Aorta (tissue), 5 donors: ENCODE results near the gene HAPLN3. TPM values are rescaled to one million over a fixed set of nuclear protein-coding genes. Genes with fewer than 3 reads are reported as not detected.

Source experiments
- ATAC-seq: fragments of 200-7000 bp; cut with Tn5 transposase; one replicate; pipeline ENCODE4 v1.9.1; 2022; ENCODE audit warnings: moderate library complexity; ENCODE audit not compliant: low FRiP score
- DNase-seq, 2 donors: peaks; one replicate each; pipeline ENCODE4 v3.0.0-alpha.2; 2020
- H3K27ac ChIP-seq, 2 donors: one replicate each; pipeline ENCODE4 v1.5.1; 2013; ENCODE audit warnings: low read length in 2 of 2, mild to moderate bottlenecking in 2 of 2, moderate library complexity in 2 of 2, control low read depth in 1 of 2, inconsistent platforms in 1 of 2, low read depth in 1 of 2
- H3K27me3 ChIP-seq, 2 donors: one replicate each; pipeline ENCODE4 v1.6.1; 2013; ENCODE audit warnings: control low read depth in 1 of 2, low read length in 1 of 2, mild to moderate bottlenecking in 1 of 2, moderate library complexity in 1 of 2; ENCODE audit not compliant: insufficient read depth in 2 of 2, control insufficient read depth in 1 of 2
- H3K36me3 ChIP-seq, 2 donors: one replicate each; pipeline ENCODE4 v1.6.1; 2013; ENCODE audit warnings: control low read depth in 1 of 2, low read length in 1 of 2, mild to moderate bottlenecking in 1 of 2; ENCODE audit not compliant: insufficient read depth in 2 of 2, control insufficient read depth in 1 of 2
- H3K4me1 ChIP-seq, 2 donors: one replicate each; pipeline ENCODE4 v1.6.1; 2013; ENCODE audit warnings: low read length in 2 of 2, control low read depth in 1 of 2, mild to moderate bottlenecking in 1 of 2, moderate library complexity in 1 of 2; ENCODE audit not compliant: insufficient read depth in 2 of 2, control insufficient read depth in 1 of 2
- H3K4me3 ChIP-seq, 2 donors: one replicate each; pipeline ENCODE4 v1.5.1; 2013; ENCODE audit warnings: low read length in 2 of 2, control low read depth in 1 of 2, mild to moderate bottlenecking in 1 of 2
- H3K9me3 ChIP-seq: one replicate; pipeline ENCODE4 v1.6.1; 2013; ENCODE audit warnings: mild to moderate bottlenecking, low read length; ENCODE audit not compliant: control insufficient read depth
- WGBS, 2 donors: extraction: QIAGEN DNeasy Blood & Tissue Kit; methylation state at CpG; one replicate each; pipeline ENCODE4 v1.1.7; 2013; 5-methylcytosine and 5-hydroxymethylcytosine counted together
- intact Hi-C, 2 donors: fragments of 100-400 bp; cut with DNase I; formaldehyde crosslinking; loops; one replicate each; pipeline versions ENCODE4 v1.14.2 to v1.15.0; 2022
- polyA plus RNA-seq, 2 donors: library from polyadenylated mRNA; stranded (reverse); fragments of 200-250 nt; gene quantifications; one replicate each; pipeline ENCODE4 v1.2.3, GENCODE V29; 2013
- total RNA-seq, 2 donors: library from RNA; stranded (reverse); fragmentation: NEBNext Ultra II Directional; extraction: Animal tissue kit (Norgen Biotek cat#: 25700); gene quantifications; one replicate each; pipeline ENCODE4 v1.2.1, GENCODE V29; 2021
- donor health status: healthy with polysubstance abuse.
- donor health status: Bipolar disorder and iron deficiency.
- donor health status: DM: no; HTN: no; CAD: no.
- donor health status: DM: no; HTN: no; CAD: no.
- donor health status: DM: yes; HTN: yes; CAD: no.

The HAPLN3 gene
- total and polyA plus RNA-seq, 4 donors: 14.4 to 99.4 (median 81.1) TPM

DNA sequence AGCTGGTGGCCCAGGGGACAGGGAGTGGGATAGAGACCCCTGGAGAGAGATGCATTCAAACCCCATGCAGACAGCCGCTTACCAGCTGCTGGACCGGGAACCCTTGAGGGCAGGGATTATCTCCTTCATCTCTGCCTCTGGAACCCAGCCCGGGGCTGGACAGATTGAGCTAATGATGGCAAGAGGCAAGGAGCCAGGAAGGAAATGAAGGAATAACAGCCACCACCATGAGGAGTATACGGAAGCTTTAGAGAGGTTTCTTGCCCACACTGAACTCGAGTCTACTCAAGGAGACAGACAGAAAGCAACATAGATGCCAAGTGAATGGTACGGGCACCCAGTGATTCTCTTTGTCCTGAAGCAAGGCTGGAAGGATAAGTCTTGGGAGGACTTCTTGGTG is 23.2 kb downstream of the HAPLN3 start:
- Histone ChIP-seq H3K27ac (no peak overlapping the region), H3K36me3 (no peaks in the 10 kb centered on the region), H3K4me1 (peaks cover 0 to 3% of the 10 kb centered on the region in 2 donors), H3K9me3 (no peaks in the 10 kb centered on the region), H3K27me3 (no peaks in the 10 kb centered on the region), H3K4me3 (no peak overlapping the region)
- ATAC-seq: no peak
- intact Hi-C loops: no loop called here
- 35 to 36% methylated on average over 6 of the region's 6 CpGs for WGBS, 2 donors
- no peak for DNase-seq

DNA sequence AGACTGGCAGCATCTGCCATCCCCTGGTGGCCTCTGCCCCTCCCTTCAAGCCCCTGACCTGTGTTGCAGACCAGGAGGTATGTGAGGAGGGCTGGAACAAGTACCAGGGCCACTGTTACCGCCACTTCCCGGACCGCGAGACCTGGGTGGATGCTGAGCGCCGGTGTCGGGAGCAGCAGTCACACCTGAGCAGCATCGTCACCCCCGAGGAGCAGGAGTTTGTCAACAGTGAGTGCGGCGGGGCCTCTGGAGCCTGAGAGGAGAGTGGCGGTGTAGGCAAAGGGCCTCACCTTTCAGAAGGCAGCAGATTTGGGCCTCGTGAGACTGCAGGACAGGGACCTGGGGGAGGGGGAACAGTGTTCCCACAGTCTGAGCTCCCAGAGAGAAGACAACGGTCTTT is 24.0 kb downstream of the HAPLN3 start:
- Histone ChIP-seq H3K4me3 (no peak overlapping the region), H3K4me1 (peaks cover 0 to 3% of the 10 kb centered on the region in 2 donors), H3K36me3 (no peaks in the 10 kb centered on the region), H3K27me3 (no peaks in the 10 kb centered on the region), H3K9me3 (no peaks in the 10 kb centered on the region), H3K27ac (no peak overlapping the region)
- ATAC-seq (no peak), DNase-seq (no peak)
- intact Hi-C loops: no loop called here
- 91 to 94% methylated on average over 14 of the region's 14 CpGs for WGBS, 2 donors

DNA sequence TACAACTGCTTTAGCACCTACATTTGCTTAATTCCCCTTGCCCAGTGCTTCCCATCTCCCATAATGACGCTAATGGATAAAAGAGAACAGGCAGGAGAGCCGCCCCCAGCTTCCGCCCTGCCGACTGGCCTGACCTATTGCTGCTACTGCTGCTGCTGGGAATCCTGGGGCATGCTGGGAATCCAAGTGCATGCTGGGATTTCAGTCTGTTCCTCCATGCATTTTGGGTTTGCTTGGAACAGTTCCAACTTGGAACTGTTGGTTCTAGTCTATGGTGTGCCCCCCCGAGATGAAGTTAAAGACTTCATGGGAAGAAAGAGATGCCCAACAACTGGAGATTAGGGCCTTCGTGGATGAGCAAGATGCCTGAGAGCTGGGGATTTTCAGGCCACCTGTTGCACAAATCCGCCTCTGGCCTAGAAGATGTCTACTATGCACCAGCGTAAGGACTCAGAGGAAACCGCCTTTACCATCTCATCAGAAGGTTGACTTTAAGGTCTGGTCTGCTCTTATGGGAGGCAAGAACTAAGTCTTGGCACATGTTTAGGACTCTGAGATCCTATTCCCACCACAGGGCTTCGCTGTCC is 29.0 kb downstream of the HAPLN3 start:
- no peak for ATAC-seq
- Histone ChIP-seq H3K27ac (no peak overlapping the region), H3K4me1 (no peaks in the 10 kb centered on the region), H3K4me3 (no peak overlapping the region), H3K9me3 (no peaks in the 10 kb centered on the region), H3K36me3 (no peaks in the 10 kb centered on the region), H3K27me3 (no peaks in the 10 kb centered on the region)
- intact Hi-C loops: no loop called here
- WGBS, 2 donors: 96 to 97% methylated on average over 10 of the region's 10 CpGs
- no peak for DNase-seq

DNA sequence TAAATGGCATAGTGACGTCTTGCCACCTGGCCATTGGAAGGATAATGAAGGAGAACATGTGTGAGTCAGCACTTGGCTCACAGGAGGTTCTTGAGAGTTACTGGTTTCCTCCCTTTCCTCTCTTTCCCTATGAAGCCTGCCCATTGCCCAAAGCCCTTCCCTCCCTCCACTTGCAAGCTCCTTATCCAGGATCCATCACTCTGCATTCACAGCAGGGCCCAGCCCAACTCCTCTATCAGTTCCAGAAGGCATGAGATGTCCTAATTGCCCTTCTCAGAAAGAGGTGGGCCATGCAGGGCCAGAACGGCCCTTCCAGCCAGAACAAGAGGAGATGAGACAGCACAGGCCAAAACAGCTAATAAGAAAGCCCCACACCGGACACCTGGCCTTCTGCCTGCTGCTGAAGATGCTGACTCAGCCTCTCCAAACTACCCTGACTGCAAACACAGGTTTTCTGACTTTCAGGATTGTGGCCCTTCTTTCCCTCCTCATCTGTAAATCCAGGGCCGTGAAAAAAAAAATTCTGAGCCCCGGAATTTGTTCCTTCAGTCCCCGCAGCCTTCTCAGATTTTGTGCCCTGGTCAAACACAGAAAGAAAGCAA is 29.7 kb downstream of the HAPLN3 start:
- no peak overlapping the region for H3K4me3 ChIP-seq
- intact Hi-C loops: no loop called here
- DNase-seq: no peak
- no peaks in the 10 kb centered on the region for H3K36me3 ChIP-seq
- ATAC-seq: no peak
- 83 to 89% methylated on average over 6 of the region's 6 CpGs for WGBS, 2 donors
- no peaks in the 10 kb centered on the region for H3K27me3 ChIP-seq
- no peak overlapping the region for H3K27ac ChIP-seq
- H3K4me1 ChIP-seq: no peaks in the 10 kb centered on the region
- no peaks in the 10 kb centered on the region for H3K9me3 ChIP-seq

GRCh38 chr15:88864861-88865497 is 30.4 kb downstream of the HAPLN3 start:
- ATAC-seq (no peak), DNase-seq (no peak)
- intact Hi-C loops: no loop called here
- no peak overlapping the region for H3K27ac ChIP-seq
- peaks cover 0 to 2% of the 10 kb centered on the region in 2 donors for H3K36me3 ChIP-seq
- H3K4me1 ChIP-seq: no peaks in the 10 kb centered on the region
- H3K4me3 ChIP-seq: no peak overlapping the region
- H3K27me3 ChIP-seq: no peaks in the 10 kb centered on the region
- H3K9me3 ChIP-seq: no peaks in the 10 kb centered on the region
- WGBS, 2 donors: 77 to 80% methylated on average over 4 of the region's 4 CpGs

- Histone ChIP-seq H3K9me3 (no peaks in the 10 kb centered on the region), H3K27me3 (no peaks in the 10 kb centered on the region), H3K4me3 (no peak overlapping the region), H3K4me1 (no peaks in the 10 kb centered on the region), H3K36me3 (peaks cover 0 to 2% of the 10 kb centered on the region in 2 donors), H3K27ac (no peak overlapping the region)
- DNase-seq: no peak
- intact Hi-C loops: no loop called here
- no peak for ATAC-seq
- 43 to 53% methylated on average over 1 of the region's 1 CpG for WGBS, 2 donors
These were observed 31.9 kb downstream of the HAPLN3 start for GRCh38 chr15:88863412-88863811.

- DNase-seq: no peak
- WGBS, 2 donors: 89 to 93% methylated on average over 7 of the region's 7 CpGs
- ATAC-seq: no peak
- no peak overlapping the region for H3K27ac ChIP-seq
- no peaks in the 10 kb centered on the region for H3K27me3 ChIP-seq
- peaks cover 0 to 2% of the 10 kb centered on the region in 2 donors for H3K36me3 ChIP-seq
- intact Hi-C loops: no loop called here
- H3K4me3 ChIP-seq: no peak overlapping the region
- no peaks in the 10 kb centered on the region for H3K4me1 ChIP-seq
- no peaks in the 10 kb centered on the region for H3K9me3 ChIP-seq
These were observed 35.1 kb downstream of the HAPLN3 start for GRCh38 chr15:88860212-88860611.

GRCh38 chr15:88859550-88859949 is 35.8 kb downstream of the HAPLN3 start:
- H3K9me3 ChIP-seq: no peaks in the 10 kb centered on the region
- intact Hi-C loops: no loop called here
- DNase-seq (no peak), ATAC-seq (no peak)
- no peaks in the 10 kb centered on the region for H3K4me1 ChIP-seq
- no peak overlapping the region for H3K27ac ChIP-seq
- no peaks in the 10 kb centered on the region for H3K27me3 ChIP-seq
- WGBS, 2 donors: 74 to 89% methylated on average over 7 of the region's 7 CpGs
- H3K4me3 ChIP-seq: no peak overlapping the region
- H3K36me3 ChIP-seq: peaks cover 0 to 2% of the 10 kb centered on the region in 2 donors

- WGBS, 2 donors: 95% methylated on average over 11 of the region's 11 CpGs
These were observed 36.4 kb downstream of the HAPLN3 start for GRCh38 chr15:88858934-88859333.

More at GRCh38 chr15:88858934-88859333, 36.4 kb downstream of the HAPLN3 start:
- H3K27ac ChIP-seq: no peak overlapping the region
- no peaks in the 10 kb centered on the region for H3K27me3 ChIP-seq
- ATAC-seq (no peak), DNase-seq (no peak)
- no peak overlapping the region for H3K4me3 ChIP-seq
- H3K9me3 ChIP-seq: no peaks in the 10 kb centered on the region
- peaks cover 0 to 2% of the 10 kb centered on the region in 2 donors for H3K36me3 ChIP-seq
- H3K4me1 ChIP-seq: no peaks in the 10 kb centered on the region
- intact Hi-C loops: no loop called here
